ENCODE data around the gene ATP9A.

The ATP9A gene

DNA sequence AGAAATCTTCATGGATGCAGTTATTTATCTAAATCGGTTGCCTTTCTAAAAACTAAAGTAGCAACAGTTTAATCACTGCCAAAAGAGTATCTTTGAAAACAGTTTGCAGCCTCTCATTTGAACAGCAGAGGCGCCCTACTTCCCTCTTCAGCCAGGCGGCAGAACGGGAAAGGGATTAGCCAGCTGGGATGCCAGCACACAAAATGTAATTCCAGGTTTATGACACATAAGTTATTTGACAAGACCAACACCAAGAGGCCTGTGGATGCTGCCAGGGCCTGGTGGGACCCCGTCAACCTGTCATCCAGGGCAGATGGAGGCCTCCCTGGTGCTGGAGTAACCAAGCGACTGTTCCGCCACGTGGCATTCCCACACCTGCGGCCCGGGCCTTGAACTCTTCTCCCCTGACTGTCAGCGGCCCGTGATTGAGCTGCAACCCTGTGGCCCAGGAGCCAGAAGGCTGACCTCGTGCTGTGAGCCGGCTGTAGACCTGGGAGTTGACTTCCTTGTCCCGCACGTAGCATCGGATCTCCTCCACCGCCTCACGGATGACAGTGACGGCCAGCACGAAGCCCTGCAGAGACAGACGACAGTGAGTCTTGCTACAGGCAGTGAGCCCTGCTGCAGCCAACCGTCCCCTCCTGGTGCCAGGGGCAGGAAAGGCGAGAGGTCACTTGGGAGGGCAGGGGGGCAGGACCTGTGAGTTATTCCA is 55.5 kb downstream of the ATP9A start:
- H3K36me3 ChIP-seq (ENCODE audit: control insufficient read depth, insufficient read depth, low read length), result no peaks in the 10 kb centered on the region
- H3K27me3 ChIP-seq (replicated peaks; ENCODE audit: control insufficient read depth, insufficient read depth, low read length, poor library complexity, severe bottlenecking), result no peaks in the 10 kb centered on the region
- H3K27ac ChIP-seq (ENCODE audit: insufficient read depth, low read length, poor library complexity, severe bottlenecking), result no peak overlapping the region
- no peaks in the 10 kb centered on the region for H3K9me3 ChIP-seq (ENCODE audit: control insufficient read depth, low read length)
- no peak for DNase-seq
- H3K4me1 ChIP-seq (ENCODE audit: control insufficient read depth, insufficient read depth, low read length, poor library complexity, severe bottlenecking), result no peaks in the 10 kb centered on the region
- no peak overlapping the region for H3K4me3 ChIP-seq (ENCODE audit: insufficient read depth, low read depth, low read length, poor library complexity, severe bottlenecking)

DNA sequence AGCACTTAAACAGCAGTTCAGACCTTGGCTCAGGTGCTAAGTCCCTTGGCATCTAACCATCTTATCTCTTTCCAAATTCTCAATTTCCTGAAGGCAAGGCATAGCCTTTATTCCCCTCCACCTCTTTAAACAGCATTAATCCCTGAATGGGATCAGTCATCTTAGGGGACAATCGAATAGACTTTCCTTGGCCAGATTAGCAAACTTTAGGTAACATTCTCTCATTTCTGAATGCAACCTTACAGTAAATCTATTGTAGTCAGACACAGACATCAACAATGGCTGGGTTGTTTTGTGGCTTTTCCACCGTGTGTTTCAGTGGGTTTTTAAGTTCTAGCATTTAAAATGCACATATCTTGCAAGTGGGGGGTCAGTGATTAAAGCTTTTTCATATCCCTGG is 56.8 kb downstream of the ATP9A start:
- no peak for DNase-seq
- Histone ChIP-seq H3K27ac (ENCODE audit: insufficient read depth, low read length, poor library complexity, severe bottlenecking) (no peak overlapping the region), H3K27me3 (replicated peaks; ENCODE audit: control insufficient read depth, insufficient read depth, low read length, poor library complexity, severe bottlenecking) (no peaks in the 10 kb centered on the region), H3K4me1 (ENCODE audit: control insufficient read depth, insufficient read depth, low read length, poor library complexity, severe bottlenecking) (no peaks in the 10 kb centered on the region), H3K36me3 (ENCODE audit: control insufficient read depth, insufficient read depth, low read length) (no peaks in the 10 kb centered on the region), H3K9me3 (ENCODE audit: control insufficient read depth, low read length) (no peaks in the 10 kb centered on the region), H3K4me3 (ENCODE audit: insufficient read depth, low read depth, low read length, poor library complexity, severe bottlenecking) (no peak overlapping the region)

DNA sequence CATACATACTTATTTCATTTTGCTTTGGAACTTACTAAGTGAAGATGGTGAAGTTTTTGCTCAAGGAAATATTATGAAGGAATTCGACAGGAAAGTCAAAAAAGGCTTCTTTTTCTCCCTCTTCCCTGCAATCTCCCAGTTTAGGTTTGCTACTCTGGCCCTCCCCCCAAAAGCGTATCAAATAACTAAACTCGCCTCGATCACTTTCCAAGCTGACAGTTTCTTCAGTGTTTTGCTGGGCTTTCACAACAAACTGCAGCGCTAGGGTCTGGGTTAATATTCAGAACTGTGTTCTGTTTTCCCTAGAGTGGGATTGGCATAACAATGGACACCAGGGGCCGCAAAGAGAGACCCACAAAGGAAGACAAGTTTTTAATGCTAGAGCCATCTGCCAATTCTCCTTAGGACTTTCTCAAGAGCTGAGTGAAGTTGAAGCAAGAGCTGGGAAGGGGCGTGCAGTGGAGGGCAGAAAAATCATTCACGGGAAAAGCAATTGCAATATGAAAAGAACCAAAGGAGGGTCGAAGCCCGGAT is 57.8 kb downstream of the ATP9A start:
- Histone ChIP-seq H3K27ac (ENCODE audit: insufficient read depth, low read length, poor library complexity, severe bottlenecking) (no peak overlapping the region), H3K4me3 (ENCODE audit: insufficient read depth, low read depth, low read length, poor library complexity, severe bottlenecking) (no peak overlapping the region), H3K9me3 (ENCODE audit: control insufficient read depth, low read length) (no peaks in the 10 kb centered on the region), H3K27me3 (replicated peaks; ENCODE audit: control insufficient read depth, insufficient read depth, low read length, poor library complexity, severe bottlenecking) (no peaks in the 10 kb centered on the region), H3K36me3 (ENCODE audit: control insufficient read depth, insufficient read depth, low read length) (no peaks in the 10 kb centered on the region), H3K4me1 (ENCODE audit: control insufficient read depth, insufficient read depth, low read length, poor library complexity, severe bottlenecking) (no peaks in the 10 kb centered on the region)
- DNase-seq, result no peak

DNA sequence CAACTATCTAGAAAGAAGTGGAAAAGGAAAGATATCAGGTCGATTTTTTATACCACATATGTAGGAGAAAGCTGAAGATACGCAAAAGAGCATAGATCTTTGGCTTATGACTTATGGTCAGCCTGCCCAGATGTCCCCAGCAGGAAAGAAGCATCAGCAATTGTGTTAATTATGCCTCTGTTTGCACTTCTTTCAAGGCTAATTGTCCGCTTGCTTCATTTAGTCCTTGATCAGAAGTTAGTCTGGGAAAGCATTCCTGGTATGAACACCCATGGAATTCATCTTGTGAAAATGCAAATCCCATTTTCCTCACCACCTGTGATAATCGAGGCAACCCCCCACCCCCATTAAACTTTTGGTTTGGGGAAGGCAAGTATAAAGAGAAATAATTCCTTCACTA is 62.8 kb downstream of the ATP9A start:
- Histone ChIP-seq H3K36me3 (ENCODE audit: control insufficient read depth, insufficient read depth, low read length) (no peaks in the 10 kb centered on the region), H3K27ac (ENCODE audit: insufficient read depth, low read length, poor library complexity, severe bottlenecking) (no peak overlapping the region), H3K9me3 (ENCODE audit: control insufficient read depth, low read length) (no peaks in the 10 kb centered on the region), H3K4me3 (ENCODE audit: insufficient read depth, low read depth, low read length, poor library complexity, severe bottlenecking) (no peak overlapping the region), H3K4me1 (ENCODE audit: control insufficient read depth, insufficient read depth, low read length, poor library complexity, severe bottlenecking) (no peaks in the 10 kb centered on the region), H3K27me3 (replicated peaks; ENCODE audit: control insufficient read depth, insufficient read depth, low read length, poor library complexity, severe bottlenecking) (no peaks in the 10 kb centered on the region)
- no peak for DNase-seq

DNA sequence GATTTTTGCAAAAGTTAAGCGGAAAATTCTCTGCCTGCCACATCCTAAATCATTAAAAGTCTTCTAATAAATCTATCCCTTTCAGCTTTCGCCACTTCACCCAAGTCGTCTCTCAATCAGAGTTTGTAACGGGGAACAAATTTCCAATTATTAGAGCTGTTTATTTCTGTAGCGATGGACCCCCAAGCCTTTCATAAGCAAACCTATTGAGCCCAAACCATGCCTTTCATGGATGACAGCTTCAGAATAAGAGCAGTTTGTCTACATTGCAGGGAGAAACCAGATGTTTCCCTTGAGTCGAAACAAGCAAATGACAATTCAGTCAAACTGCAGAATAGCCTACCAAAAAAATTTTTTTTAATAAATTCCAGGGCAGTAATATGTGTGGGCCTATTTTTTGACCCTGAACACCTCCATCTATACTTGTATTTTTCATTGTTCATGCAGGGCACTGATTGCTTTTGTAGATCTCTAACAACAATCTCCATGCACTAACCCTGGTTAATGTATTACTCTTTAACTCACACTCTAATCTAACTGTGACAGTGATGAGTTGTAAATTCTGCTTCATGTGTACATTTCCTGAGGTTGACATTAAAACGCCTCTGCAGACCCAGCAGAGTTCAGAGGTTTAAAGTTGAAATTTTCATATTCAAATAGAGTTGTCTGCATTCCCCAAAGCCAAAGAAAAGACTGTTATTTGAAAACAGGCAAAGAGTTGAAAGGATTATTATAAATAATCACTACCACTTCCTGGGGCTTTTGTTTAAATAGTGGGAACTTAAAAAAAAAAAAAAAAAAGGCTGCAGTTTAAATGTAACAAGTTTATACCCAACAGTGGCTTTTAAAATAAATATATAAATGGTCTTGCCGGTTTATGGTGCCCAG is 64.5 kb downstream of the ATP9A start:
- H3K27me3 ChIP-seq (replicated peaks; ENCODE audit: control insufficient read depth, insufficient read depth, low read length, poor library complexity, severe bottlenecking), result no peaks in the 10 kb centered on the region
- no peaks in the 10 kb centered on the region for H3K9me3 ChIP-seq (ENCODE audit: control insufficient read depth, low read length)
- H3K27ac ChIP-seq (ENCODE audit: insufficient read depth, low read length, poor library complexity, severe bottlenecking), result no peak overlapping the region
- no peaks in the 10 kb centered on the region for H3K4me1 ChIP-seq (ENCODE audit: control insufficient read depth, insufficient read depth, low read length, poor library complexity, severe bottlenecking)
- no peak overlapping the region for H3K4me3 ChIP-seq (ENCODE audit: insufficient read depth, low read depth, low read length, poor library complexity, severe bottlenecking)
- H3K36me3 ChIP-seq (ENCODE audit: control insufficient read depth, insufficient read depth, low read length), result no peaks in the 10 kb centered on the region
- DNase-seq, result no peak

DNA sequence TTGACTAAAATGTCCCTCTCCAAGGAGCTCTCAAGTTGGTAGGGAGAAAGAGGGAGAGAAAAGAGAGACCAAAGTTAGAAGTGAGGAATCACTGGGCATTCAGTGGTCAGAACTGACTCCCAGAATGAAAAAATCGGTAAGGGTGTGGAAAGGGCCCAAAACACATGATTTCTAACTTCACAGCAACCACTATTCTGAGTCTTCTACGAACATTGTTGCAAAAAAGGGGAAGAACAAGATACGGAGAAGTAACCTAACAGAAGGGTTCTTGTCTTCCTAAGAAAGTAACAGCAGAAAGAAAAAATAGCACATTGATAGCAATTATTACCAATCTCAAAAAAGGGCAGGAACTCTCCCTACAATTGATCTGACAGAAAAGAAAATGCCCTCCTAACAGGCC is 65.6 kb downstream of the ATP9A start:
- no peak for DNase-seq
- H3K4me1 ChIP-seq (ENCODE audit: control insufficient read depth, insufficient read depth, low read length, poor library complexity, severe bottlenecking), result no peaks in the 10 kb centered on the region
- no peak overlapping the region for H3K4me3 ChIP-seq (ENCODE audit: insufficient read depth, low read depth, low read length, poor library complexity, severe bottlenecking)
- no peaks in the 10 kb centered on the region for H3K36me3 ChIP-seq (ENCODE audit: control insufficient read depth, insufficient read depth, low read length)
- H3K27me3 ChIP-seq (replicated peaks; ENCODE audit: control insufficient read depth, insufficient read depth, low read length, poor library complexity, severe bottlenecking), result peaks cover 3% of the 10 kb centered on the region
- no peak overlapping the region for H3K27ac ChIP-seq (ENCODE audit: insufficient read depth, low read length, poor library complexity, severe bottlenecking)
- no peaks in the 10 kb centered on the region for H3K9me3 ChIP-seq (ENCODE audit: control insufficient read depth, low read length)

DNA sequence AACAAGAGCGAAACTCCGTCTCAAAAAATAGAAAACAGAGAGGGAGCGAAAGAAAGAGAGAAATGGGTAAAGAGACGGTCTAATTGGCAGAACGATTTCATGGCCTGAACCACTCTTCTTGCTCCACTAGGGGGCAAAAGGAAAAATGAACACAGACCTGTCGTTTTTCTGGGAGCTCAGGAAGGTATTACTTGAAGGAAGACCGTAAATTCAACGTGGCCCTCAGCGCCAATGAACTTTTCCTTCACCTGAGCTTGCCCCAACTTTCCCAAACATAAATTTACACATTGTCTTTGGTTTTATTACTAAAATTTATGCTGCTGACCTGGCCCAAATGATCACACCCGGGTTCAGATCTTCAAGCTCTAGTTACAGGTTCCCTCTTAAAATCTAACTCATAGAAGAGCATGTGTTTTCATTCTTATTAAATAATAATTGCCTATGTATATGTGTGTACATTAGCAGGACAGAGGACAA is 67.3 kb downstream of the ATP9A start:
- no peaks in the 10 kb centered on the region for H3K9me3 ChIP-seq (ENCODE audit: control insufficient read depth, low read length)
- DNase-seq, result no peak
- no peak overlapping the region for H3K4me3 ChIP-seq (ENCODE audit: insufficient read depth, low read depth, low read length, poor library complexity, severe bottlenecking)
- no peaks in the 10 kb centered on the region for H3K4me1 ChIP-seq (ENCODE audit: control insufficient read depth, insufficient read depth, low read length, poor library complexity, severe bottlenecking)
- H3K27me3 ChIP-seq (replicated peaks; ENCODE audit: control insufficient read depth, insufficient read depth, low read length, poor library complexity, severe bottlenecking), result peaks cover 3% of the 10 kb centered on the region
- no peak overlapping the region for H3K27ac ChIP-seq (ENCODE audit: insufficient read depth, low read length, poor library complexity, severe bottlenecking)
- no peaks in the 10 kb centered on the region for H3K36me3 ChIP-seq (ENCODE audit: control insufficient read depth, insufficient read depth, low read length)

DNA sequence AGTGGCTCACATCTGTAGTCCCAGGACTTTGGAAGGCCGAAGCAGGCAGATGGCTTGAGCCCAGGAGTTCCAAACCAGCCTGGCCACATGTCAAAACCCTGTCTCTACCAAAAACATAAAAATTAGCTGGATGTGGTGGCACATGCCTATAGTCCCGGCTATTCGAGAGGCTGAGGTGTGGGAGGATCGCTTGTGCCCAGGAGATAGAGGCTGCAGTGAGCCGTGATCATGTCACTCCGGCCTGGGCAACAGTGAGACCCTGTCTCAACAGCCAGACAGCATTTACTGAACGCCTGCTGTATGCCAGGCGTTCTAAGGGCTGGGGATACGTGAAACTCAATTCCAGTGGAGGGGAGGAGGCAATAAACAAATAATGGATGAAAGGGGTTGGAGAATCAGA is 69.9 kb downstream of the ATP9A start:
- Histone ChIP-seq H3K36me3 (ENCODE audit: control insufficient read depth, insufficient read depth, low read length) (no peaks in the 10 kb centered on the region), H3K27me3 (replicated peaks; ENCODE audit: control insufficient read depth, insufficient read depth, low read length, poor library complexity, severe bottlenecking) (peaks cover 3% of the 10 kb centered on the region), H3K4me3 (ENCODE audit: insufficient read depth, low read depth, low read length, poor library complexity, severe bottlenecking) (no peak overlapping the region), H3K4me1 (ENCODE audit: control insufficient read depth, insufficient read depth, low read length, poor library complexity, severe bottlenecking) (no peaks in the 10 kb centered on the region), H3K9me3 (ENCODE audit: control insufficient read depth, low read length) (no peaks in the 10 kb centered on the region), H3K27ac (ENCODE audit: insufficient read depth, low read length, poor library complexity, severe bottlenecking) (no peak overlapping the region)
- DNase-seq, result no peak

DNA sequence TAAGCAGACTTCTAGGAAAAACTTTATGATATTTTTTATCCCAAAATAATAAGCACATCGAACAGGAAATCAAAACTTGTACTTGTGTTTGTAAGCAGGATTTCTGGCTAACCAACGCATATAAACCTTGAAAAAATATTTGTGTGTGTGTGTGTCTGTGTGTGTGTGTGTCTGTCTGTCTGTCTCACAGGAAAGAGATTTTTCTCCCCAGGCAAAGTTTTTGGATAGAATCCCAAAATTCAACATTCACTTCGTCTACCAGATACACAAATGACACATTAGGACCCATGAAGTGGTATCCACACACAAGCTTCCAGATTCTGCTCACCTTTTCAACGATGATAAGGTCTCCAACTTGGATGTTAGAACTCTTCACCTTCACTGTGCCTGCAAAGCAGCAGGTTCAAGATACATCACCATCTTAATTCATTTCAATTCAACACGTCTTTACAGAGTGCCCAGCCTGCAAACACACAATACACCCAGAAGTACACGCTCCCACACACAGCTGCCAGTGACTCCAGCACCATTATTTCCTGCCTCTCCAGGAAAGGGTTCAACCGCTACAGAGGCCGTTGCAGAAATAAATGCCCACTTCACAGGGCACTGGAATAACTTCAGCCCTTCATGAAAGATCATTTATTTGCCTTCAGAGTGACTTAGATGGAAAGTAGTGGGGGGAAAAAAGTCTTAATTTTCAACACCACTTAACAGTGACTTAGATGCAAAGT is 70.9 kb downstream of the ATP9A start:
- H3K4me1 ChIP-seq (ENCODE audit: control insufficient read depth, insufficient read depth, low read length, poor library complexity, severe bottlenecking), result no peaks in the 10 kb centered on the region
- peaks cover 3% of the 10 kb centered on the region for H3K27me3 ChIP-seq (replicated peaks; ENCODE audit: control insufficient read depth, insufficient read depth, low read length, poor library complexity, severe bottlenecking)
- no peak for DNase-seq
- H3K4me3 ChIP-seq (ENCODE audit: insufficient read depth, low read depth, low read length, poor library complexity, severe bottlenecking), result no peak overlapping the region
- H3K27ac ChIP-seq (ENCODE audit: insufficient read depth, low read length, poor library complexity, severe bottlenecking), result no peak overlapping the region
- H3K9me3 ChIP-seq (ENCODE audit: control insufficient read depth, low read length), result no peaks in the 10 kb centered on the region
- no peaks in the 10 kb centered on the region for H3K36me3 ChIP-seq (ENCODE audit: control insufficient read depth, insufficient read depth, low read length)
